K562 (cell line): Measurements from ENCODE around the gene OPRL1. TPM values are rescaled to one million over a fixed set of nuclear protein-coding genes. Genes with fewer than 3 reads are reported as not detected.
A peak's percentile ranks its signal among the peaks of the same experiment; 100 is the strongest.

Source experiments
- CGGBP1 ChIP-seq: fragments of 250-450 bp; sonication (Bioruptor Pico); IDR thresholded peaks from 2 replicates; pipeline ENCODE4 v1.9.0; 2021; ENCODE audit warnings: mild to moderate bottlenecking
- CHD1 ChIP-seq: fragments of 200-600 bp; sonication (generic); IDR thresholded peaks from one replicate; pipeline ENCODE4 v1.6.1; 2012; ENCODE audit warnings: mild to moderate bottlenecking, moderate library complexity, low read length, inconsistent platforms
- GTF2F1 ChIP-seq: IDR thresholded peaks from 2 replicates; pipeline ENCODE4 v1.6.1; 2011; ENCODE audit warnings: low read depth, low read length, improper control_type of control experiment
- HNRNPK ChIP-seq: fragments of 200-400 bp; formaldehyde crosslinking; IDR thresholded peaks from one replicate; pipeline ENCODE4 v1.6.1; 2018; ENCODE audit warnings: mild to moderate bottlenecking, low read depth, low read length; ENCODE audit not compliant: poor library complexity, severe bottlenecking
- HNRNPL ChIP-seq: fragments of 200-400 bp; formaldehyde crosslinking; IDR thresholded peaks from 2 replicates; pipeline ENCODE4 v1.6.1; 2017; ENCODE audit warnings: low read depth, mild to moderate bottlenecking, low read length
- ILF3 ChIP-seq: fragments of 450-650 bp; IDR thresholded peaks from 2 replicates; pipeline ENCODE4 v1.6.1; 2018; ENCODE audit warnings: antibody characterized with exemption, mild to moderate bottlenecking, moderate library complexity, borderline replicate concordance
- LARP7 ChIP-seq: fragments of 450-650 bp; IDR thresholded peaks from 2 replicates; pipeline ENCODE4 v1.6.1; 2016
- MBD2 ChIP-seq: sonication (generic); IDR thresholded peaks from 2 replicates; pipeline ENCODE4 v1.6.1; 2016; ENCODE audit warnings: low read depth, borderline replicate concordance
- SETDB1 ChIP-seq: IDR thresholded peaks from one replicate; pipeline ENCODE4 v1.6.1; 2012; ENCODE audit warnings: low read length, control low read depth, inconsistent platforms
- SLC30A9 ChIP-seq: fragments of 250-450 bp; sonication (Bioruptor Pico); IDR thresholded peaks from 2 replicates; pipeline ENCODE4 v1.8.0; 2022; ENCODE audit warnings: mild to moderate bottlenecking, moderate library complexity
- TCF3 ChIP-seq: sonication (generic); formaldehyde crosslinking; IDR thresholded peaks from 2 replicates; pipeline ENCODE4 v1.4.0; 2020; ENCODE audit warnings: mild to moderate bottlenecking, missing genetic modification reagents
- ZKSCAN1 ChIP-seq: fragments of 150-350 bp; IDR thresholded peaks from 2 replicates; pipeline ENCODE4 v1.6.1; 2016; ENCODE audit warnings: low read depth, low read length
- ZNF444 ChIP-seq: fragments of 250-450 bp; sonication (Bioruptor Pico); IDR thresholded peaks from 2 replicates; pipeline ENCODE4 v1.4.0; 2020; ENCODE audit warnings: mild to moderate bottlenecking, moderate library complexity
- polyA plus RNA-seq, 8 experiments: library from polyadenylated mRNA; depleted of rRNA in 4 of 8; stranded (reverse) in 5 of 8; unstranded in 3 of 8; fragments of >200 nt; fragmentation: Nextera tagmentation in 2 of 8; fragmentation: Illumina TruSeq in 1 of 8; extraction: Ambion mirVana in 2 of 8; extraction: Trizol in 1 of 8; gene quantifications; 2 replicates each; pipeline versions ENCODE4 v1.2.1 to v1.2.3, GENCODE V29; 2011 to 2014; ENCODE audit warnings: inconsistent platforms in 1 of 8, missing spikeins in 1 of 8
- total RNA-seq, 7 experiments: library from RNA; depleted of rRNA in 6 of 7; stranded (reverse); fragments of >200 nt in 6 of 7; fragmentation: Illumina TruSeq in 2 of 7; extraction: Trizol in 2 of 7; gene quantifications; 2 replicates each; pipeline versions ENCODE4 v1.2.1 to v1.2.3, GENCODE V29; 2011 to 2021; ENCODE audit warnings: low replicate concordance in 1 of 7
- TF ChIP-seq, protein P1 (sequence below): fragments of 450-650 bp; IDR thresholded peaks from one replicate; pipeline ENCODE4 v1.6.1; 2018; ENCODE audit warnings: mild to moderate bottlenecking, moderate library complexity; ENCODE audit not compliant: partially characterized antibody
- TF ChIP-seq, protein P2 (sequence below): fragments of 450-650 bp; IDR thresholded peaks from 2 replicates; pipeline ENCODE4 v1.6.1; 2016; ENCODE audit warnings: antibody characterized with exemption

OPRL1 gene
- total and polyA plus RNA-seq, 9 of the 15 experiments (the other 6 are each of a cell fraction or from before 2014, with no cell fraction given): 0.06 to 0.33 (median 0.11) TPM; not detected in 2

DNA sequence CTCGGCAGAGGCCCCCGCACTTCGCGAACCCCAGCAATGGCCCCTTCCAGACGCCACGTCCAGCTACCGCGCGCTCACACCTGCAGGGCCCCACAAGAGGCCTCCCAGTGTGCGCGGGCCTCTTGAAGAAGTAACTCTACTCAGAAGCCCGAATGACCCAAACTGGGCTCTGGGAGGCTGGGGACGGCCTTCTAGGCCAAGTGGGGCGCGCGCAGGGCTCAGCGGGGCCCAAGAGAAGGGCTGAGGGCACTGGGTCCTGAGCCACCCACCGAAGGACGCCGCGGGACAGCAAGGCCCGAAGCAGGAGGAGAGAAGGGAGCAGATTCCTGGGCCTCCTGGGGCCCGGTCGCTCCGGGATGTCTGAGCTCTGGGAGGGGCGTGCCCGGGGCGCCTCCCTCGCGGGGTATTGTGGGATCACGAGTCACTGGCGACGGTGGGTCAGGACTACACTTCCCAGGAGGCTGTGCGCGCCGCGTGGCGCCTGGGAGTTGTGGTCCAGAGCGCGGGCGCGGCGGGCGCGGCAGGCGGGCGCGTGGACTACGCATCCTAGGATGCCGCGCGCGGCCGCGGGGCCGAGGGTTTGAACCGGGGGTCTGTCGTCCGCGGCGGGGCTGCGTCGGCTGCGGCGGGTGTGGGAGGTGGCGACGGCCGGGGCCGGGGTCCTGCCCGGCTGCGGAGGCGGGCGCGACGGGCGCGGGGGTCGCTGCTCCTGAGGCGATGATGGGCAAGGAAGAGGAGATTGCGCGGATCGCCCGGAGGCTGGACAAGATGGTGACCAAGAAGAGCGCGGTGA, 17.1 kb upstream of the OPRL1 start, which contains the start of gene TCEA2 (continued):
- TF ChIP-seq, protein P1, sequence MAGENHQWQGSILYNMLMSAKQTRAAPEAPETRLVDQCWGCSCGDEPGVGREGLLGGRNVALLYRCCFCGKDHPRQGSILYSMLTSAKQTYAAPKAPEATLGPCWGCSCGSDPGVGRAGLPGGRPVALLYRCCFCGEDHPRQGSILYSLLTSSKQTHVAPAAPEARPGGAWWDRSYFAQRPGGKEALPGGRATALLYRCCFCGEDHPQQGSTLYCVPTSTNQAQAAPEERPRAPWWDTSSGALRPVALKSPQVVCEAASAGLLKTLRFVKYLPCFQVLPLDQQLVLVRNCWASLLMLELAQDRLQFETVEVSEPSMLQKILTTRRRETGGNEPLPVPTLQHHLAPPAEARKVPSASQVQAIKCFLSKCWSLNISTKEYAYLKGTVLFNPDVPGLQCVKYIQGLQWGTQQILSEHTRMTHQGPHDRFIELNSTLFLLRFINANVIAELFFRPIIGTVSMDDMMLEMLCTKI: no peak
- no peak for TF ChIP-seq SETDB1
- TF ChIP-seq LARP7: no peak
- TF ChIP-seq TCF3 (CRISPR knock-in tag): no peak
- TF ChIP-seq ZKSCAN1: no peak
- no peak for TF ChIP-seq CHD1
- no peak for TF ChIP-seq HNRNPK
- no peak for TF ChIP-seq CGGBP1 (CRISPR knock-in tag)
- TF ChIP-seq SLC30A9 (CRISPR knock-in tag): no peak
- no peak for TF ChIP-seq HNRNPL
- peak; percentile 96 for TF ChIP-seq MBD2
- TF ChIP-seq GTF2F1: no peak
- TF ChIP-seq, protein P2, sequence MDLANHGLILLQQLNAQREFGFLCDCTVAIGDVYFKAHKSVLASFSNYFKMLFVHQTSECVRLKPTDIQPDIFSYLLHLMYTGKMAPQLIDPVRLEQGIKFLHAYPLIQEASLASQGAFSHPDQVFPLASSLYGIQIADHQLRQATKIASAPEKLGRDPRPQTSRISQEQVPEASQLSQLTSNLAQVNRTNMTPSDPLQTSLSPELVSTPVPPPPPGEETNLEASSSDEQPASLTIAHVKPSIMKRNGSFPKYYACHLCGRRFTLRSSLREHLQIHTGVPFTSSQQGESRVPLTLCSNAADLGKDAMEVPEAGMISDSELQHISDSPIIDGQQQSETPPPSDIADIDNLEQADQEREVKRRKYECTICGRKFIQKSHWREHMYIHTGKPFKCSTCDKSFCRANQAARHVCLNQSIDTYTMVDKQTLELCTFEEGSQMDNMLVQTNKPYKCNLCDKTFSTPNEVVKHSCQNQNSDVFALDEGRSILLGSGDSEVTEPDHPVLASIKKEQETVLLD: no peak
- TF ChIP-seq ZNF444: 0 out of 2 replicates have a peak, but pooled peaks have one; percentile 10
- no peak for TF ChIP-seq ILF3
